Bone marrow (tissue), 2 donors: Measurements from ENCODE around the gene MINPP1.
"Not testable (repeated sequence)": the region's sequence is repeated elsewhere in the genome, so short reads cannot be mapped to it uniquely, and the experiment has no call there.

Experiments used
- DNase-seq, 2 donors: peaks; one replicate each; lab custom pipeline; 2025; lab: John Stamatoyannopoulos, UW

Gene MINPP1, protein sequence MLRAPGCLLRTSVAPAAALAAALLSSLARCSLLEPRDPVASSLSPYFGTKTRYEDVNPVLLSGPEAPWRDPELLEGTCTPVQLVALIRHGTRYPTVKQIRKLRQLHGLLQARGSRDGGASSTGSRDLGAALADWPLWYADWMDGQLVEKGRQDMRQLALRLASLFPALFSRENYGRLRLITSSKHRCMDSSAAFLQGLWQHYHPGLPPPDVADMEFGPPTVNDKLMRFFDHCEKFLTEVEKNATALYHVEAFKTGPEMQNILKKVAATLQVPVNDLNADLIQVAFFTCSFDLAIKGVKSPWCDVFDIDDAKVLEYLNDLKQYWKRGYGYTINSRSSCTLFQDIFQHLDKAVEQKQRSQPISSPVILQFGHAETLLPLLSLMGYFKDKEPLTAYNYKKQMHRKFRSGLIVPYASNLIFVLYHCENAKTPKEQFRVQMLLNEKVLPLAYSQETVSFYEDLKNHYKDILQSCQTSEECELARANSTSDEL

DNA sequence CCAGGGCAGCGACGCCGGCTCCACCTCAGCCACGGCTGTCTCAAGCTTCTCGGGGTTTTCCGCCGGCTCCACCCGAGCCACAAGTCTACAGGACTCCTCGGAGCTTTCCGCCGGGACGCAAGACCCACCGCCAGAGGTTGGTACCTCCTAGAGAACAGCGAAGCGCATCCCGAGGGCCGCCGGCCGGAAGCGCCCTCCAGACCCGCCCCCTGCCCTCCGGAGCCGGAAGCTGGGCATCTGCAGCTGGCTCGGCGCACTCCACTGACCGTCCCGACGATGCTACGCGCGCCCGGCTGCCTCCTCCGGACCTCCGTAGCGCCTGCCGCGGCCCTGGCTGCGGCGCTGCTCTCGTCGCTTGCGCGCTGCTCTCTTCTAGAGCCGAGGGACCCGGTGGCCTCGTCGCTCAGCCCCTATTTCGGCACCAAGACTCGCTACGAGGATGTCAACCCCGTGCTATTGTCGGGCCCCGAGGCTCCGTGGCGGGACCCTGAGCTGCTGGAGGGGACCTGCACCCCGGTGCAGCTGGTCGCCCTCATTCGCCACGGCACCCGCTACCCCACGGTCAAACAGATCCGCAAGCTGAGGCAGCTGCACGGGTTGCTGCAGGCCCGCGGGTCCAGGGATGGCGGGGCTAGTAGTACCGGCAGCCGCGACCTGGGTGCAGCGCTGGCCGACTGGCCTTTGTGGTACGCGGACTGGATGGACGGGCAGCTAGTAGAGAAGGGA lies at the start of gene MINPP1:
Gene MINPP1, plus strand, starts transcription at position 254 of the 726 bp plus-strand sequence. Its CDS starts 23 bp downstream, at position 277.
- DNase-seq: peak; percentile 22 to 61

DNA sequence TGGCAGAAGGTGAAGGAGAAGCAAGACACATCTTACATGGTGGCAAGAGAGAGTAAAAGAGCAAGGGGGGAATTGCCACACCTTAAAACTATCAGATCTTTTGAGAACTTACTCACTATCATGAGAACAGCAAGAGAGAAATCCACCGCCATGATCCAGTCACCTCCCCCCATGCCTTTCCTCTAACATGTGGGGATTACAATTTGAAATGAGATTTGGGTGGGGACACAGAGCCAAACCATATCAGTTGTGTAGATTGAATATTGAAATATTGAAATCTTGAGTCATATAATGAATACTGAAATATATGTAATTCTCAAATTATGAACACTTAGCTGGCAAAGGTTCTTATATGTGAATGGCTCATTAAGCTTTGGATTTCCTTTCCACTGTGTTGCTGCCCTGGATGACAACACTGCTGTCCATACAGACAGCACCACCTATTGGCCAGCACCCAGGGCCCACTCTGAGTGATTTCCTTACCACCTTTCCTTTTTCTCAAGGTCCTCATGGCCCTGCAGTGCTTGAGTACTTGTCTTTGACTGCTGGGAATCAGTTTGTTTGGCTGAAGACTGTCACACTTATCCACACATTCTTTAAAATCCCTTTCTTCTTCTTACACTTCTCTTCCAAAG lies 48.0 kb upstream of the MINPP1 start:
- DNase-seq: not testable (repeated sequence)

DNA sequence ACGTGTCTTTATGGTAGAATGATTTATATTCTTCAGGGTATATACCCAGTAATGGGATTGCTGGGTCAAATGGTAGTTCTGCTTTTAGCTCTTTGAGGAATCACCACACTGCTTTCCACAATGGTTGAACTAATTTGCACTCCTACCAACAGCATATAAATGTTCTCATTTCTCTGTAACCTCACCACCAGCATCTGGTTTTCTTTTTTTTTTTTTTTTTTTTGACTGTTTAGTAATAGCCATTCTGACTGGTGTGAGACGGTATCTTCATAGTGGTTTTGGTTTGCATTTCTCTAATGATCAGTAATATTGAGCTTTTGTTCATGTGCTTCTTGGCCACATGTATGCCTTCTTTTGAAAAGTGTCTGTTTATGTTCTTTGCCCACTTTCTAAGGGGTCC lies 42.9 kb upstream of the MINPP1 start:
- not testable (repeated sequence) for DNase-seq

DNA sequence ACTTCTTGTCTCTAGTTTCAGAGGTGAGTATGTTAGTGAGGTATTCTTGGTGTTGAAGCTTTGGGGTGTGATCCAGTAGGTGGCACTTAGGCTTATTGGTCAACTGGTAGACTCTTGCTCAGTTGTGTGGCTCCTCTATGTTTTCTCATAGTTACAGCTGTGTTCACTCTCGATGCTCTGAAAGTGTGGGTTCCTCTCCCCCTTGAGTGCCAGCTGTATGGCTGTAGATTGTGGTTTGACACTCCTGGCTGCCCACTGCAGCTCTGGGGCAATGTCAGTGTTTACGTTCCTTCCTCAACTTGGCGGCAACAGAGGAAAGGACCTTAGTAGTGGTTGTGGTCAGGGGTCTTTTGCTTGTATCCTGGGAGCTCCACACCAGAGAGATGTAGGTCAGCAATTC lies 37.8 kb upstream of the MINPP1 start:
- not testable (repeated sequence) for DNase-seq

DNA sequence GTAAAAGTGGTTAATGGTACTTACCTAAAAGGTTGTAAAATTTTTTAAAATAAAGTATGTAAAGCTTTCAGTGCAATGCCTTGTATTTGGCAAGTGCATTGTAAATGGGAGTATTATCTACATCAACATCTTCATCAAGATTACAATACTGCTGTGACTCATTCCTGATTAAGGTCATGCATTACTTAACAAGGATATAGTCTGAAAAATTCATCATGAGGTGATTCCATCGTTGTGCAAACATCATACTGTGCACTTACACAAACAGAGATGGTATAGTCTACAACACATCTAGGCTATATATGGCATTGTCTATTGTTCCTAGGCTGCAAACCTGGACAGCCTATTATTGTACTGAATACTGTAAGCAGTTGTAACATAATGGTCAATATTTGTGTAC lies 16.0 kb upstream of the MINPP1 start:
- DNase-seq: not testable (repeated sequence)

DNA sequence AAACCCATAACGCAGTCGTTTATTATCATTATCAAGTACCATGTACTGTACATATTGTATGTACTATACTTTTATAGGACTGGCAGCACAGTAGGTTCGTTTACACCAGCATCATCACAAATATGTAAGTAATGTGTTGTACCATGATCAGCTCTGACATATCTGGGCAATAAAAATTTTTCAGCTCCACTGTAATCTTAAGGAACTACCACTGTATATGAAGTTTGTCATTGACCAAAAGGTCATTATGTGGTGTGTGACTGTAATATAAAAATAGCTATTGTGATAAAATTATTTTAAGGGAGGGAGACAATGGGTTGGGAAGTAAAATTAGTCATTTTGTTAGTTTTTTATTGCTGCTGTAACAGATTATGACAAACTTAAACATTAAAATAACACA lies 14.4 kb upstream of the MINPP1 start:
- not testable (repeated sequence) for DNase-seq

DNA sequence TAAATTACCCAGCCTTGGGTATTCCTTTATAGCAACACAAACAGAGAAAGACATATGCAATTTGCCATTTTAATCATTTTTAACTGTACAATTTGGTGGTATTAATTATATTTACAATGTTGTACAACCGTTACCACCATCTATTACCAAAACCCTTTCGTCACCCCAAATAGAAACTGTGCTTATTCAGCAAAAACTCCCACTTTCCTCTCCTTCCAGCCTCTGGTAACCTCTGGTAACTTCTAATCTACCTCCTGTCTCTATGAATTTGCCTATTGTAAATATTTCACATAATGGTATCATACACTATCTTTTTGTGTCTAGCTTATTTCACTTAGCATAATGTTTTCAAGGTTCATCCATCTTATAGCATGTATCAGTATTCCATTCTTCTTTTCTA lies 12.2 kb upstream of the MINPP1 start:
- not testable (repeated sequence) for DNase-seq

DNA sequence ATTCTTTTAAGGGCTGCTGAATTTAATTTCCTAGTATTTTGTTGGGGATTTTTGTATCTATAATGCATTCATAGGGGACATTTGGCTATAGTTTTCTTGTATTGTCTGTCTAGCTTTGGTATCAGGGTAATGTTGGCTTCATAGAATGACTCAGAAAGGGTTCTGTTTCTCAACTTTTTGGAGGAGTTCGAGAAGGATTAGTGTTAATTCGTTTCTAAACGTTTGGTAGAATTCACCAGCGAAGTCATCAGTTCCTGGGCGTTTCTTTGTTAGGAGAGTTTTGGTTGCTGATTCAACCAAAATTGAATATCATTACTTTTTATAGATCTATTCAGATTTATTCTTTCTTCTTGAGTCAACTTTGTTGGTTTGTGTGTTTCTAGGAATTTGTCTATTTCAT lies 9.2 kb upstream of the MINPP1 start:
- not testable (repeated sequence) for DNase-seq

DNA sequence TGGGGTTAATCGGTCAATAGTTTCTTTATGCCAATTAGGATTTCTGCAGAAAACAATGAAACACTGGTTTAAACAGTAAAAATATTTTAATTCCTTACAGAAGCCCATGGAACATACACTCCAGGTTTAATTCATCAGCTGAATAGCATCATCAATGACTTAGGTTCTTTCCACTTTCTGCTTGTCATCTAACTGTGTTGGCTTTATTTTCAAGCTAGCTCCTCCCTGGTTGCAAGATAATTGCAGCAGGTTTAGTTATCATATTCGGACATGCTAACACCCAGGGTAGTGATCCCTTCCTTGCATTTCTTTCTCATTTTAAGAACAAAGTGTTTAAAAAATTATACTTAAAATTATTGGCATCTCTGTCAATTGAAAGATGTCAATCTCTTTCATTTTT lies 7.3 kb upstream of the MINPP1 start:
- not testable (repeated sequence) for DNase-seq

DNA sequence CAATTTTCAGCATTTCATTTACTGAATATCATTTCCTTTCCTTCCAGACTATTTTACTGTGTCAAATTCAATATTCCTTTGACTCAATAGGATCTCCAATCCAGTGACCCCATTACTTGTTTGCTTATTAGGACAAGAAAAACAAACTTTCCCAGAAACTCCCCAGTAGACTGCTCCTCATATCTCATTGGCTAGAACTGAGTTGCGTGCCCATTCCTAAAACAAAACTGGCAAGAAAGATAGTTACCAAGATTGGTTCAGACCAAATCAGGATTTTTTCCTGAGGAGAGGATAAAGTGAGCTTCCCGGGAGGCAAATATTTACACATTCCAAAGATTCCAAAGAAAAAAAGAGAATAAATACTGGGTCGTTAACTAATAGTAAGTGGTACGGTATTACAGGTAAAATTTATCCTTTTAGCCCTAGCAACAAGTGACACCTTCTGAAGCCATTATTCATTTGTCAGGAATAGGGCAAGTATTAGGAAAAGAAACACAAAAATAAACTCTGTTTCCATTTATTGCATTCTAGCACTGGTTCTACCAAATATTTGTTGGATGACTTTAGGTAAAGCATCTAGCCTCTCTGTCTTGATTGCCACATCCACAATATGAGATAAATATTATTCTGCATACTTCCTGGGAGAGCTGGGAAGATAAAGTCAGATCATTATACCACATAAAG lies 6.4 kb upstream of the MINPP1 start:
- not testable (repeated sequence) for DNase-seq

DNA sequence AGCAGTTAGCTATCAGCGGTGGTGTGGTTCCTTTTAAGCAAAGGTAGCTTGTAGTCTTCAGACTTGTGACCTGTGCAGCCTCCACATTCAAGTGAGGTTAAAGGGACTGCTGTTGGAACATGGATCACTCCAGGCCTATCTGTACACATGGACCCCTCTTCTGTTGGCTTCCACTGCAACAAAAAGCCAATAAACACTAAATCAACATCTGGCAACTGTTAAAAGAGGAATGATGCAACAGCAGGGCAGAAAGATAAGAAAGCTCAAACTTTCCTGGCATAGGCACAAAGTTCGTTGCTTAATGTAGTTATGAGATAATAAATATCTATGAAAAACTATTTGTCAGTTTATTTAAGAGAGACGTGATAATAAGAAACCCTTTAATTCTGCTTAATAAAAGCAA lies 4.0 kb upstream of the MINPP1 start:
- DNase-seq: no peak

DNA sequence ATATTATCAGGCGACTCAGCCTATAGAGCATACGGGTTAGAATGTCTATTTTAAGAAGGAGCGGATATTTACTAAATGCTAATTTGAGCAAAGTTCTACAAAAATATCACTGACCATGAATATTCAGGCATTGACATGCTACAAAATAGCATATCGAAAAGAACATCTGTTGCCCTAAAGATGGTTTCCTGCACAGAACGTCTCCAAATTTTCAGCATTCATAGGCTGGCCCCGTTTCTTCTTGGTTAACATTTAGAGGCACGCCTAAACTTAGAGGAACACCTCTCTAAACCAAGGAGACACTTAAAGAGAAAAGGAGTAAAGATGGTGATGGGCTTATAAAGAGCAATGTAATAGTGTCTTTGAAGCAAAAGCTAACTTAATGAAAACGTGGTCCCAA lies 1.3 kb upstream of the MINPP1 start:
- no peak for DNase-seq

DNA sequence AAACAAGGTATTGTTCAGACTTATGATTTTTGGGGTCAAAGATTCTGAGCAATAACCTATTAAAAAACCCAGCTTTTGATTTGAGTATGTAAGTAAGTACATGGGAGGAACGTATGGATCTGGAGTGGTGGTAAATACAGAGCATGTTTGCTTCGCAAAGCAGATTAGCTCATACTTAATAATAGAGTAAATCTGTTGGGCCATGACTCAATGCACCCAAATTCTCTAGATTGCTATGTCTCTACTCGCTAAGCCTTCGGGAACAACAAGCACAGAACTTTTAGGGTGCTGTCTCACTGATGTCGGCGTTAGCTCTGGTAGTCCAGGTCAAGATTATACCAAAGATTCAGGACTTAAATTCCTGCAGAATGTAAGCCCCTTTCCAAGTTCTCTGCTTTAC lies 807 bp upstream of the MINPP1 start:
- no peak for DNase-seq

DNA sequence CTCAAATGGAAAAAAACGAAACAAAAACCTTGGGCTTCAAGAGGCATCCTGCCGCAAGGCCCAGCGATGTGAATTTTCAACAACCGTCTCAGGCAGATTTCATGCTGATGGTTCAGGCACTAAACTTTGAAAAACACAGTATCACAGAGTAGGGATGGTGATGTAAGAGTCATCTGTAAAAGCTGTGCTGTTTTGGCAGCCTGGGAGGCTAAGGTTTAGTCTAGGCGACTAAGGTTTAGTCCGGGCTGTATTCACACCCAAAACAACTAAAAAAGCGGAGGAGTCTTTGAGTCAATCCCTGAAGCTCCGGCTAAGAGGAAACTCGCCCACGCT lies 420 bp upstream of the MINPP1 start:
- no peak for DNase-seq

DNA sequence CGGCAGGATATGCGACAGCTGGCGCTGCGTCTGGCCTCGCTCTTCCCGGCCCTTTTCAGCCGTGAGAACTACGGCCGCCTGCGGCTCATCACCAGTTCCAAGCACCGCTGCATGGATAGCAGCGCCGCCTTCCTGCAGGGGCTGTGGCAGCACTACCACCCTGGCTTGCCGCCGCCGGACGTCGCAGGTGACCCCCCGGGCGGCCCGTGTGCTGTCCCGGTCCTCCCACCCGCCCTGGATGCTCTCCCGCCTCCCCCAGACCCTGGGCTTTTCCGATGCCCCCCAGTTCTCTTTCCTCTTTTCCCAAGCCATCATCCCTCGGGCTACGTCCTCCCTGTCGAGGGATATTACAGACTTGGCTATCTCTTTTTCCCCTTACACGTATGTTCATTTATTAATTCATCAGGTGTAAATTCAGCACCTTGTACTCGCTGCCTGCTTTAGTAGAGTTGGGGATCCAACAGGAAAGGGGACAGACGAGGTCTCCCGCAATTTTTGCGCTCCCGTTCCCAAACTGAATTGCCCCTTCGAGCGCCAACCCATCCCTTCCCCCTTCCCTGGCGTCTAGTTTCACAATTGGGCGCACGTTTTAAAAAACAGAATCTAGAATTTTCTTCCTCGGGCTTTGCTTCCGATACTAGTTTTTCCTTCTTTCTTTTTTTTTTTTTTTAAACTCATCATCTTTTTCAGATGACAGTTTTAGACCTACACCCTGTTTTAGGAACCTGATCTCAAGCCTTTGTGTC lies 846 bp downstream of the MINPP1 start:
- peak in 1 of 2 donors; percentile 52 for DNase-seq

DNA sequence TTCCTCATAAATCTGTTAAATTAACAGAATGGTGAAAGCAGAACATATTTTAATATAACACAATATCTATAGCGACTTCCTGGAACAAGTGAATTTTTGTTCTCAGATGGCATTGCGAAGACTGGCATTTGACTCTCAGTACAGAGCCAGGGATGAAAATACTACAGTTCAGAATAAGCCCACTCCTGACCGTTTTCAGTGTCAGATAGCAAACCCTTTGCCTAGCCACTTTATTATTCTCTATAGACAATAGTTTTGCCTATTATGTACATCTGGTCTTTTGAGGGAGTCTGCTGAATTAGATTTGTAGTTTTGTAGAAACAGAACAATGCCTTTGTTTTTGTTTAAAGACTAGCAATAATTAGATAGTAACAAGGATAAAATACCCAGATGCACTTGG lies 2.3 kb downstream of the MINPP1 start:
- no peak for DNase-seq

DNA sequence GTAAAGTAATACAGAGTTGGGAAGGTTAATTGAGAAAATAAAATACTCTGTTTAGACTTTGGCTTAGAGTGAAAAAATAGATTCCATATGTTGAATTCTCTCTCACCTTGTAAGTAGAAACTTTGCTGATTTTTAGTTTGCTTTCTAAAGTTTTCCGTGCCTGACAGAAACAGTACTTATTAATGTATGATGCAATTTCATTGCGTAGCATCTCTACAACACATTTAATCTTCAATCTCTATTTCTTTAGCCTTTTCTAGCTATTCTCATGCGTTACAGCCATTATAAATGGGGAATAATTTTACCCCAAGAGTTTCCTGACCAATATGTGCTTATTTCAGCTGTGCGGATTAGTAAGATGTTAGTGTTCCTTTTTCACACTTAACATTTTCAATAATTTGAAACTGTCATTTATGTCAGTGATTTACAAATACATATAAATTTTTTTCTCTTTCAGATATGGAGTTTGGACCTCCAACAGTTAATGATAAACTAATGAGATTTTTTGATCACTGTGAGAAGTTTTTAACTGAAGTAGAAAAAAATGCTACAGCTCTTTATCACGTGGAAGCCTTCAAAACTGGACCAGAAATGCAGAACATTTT lies 3.3 kb downstream of the MINPP1 start:
- DNase-seq: no peak

DNA sequence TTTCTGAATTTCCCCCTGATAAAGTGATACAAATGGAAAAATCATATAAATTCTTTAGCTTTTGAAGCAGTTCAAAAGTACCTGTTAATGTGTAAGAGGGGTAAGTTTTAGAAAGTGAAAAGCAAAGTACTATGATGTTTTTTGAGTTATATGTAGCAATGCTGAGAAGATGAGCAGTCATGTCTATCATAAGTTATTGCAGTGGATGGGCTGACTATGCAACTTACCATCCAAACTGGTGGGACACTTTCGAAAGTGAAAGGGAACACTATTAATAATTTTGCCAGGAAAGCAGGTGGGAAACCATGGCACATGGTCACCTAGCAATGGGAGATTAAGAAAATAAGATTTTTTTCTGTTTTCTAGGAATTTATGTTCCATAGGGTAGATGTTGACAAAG lies 4.1 kb downstream of the MINPP1 start:
- DNase-seq: no peak

DNA sequence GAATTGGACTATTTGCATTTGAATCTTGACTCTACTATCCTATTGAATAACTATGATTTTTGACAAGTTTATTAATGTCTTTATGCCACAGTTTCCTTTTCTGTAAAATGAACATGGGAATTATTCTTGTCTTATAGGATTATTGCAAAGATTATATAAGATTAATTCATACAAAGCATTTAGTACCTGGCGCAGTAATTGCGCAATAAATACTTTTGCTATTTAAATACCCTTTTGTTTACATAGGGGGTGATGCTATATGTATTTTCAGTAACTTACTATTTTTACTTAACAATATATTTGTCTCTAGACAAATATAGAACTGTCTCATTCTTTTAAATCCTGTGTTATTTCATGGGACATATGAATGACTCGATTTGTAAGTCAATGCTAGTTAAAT lies 5.3 kb downstream of the MINPP1 start:
- DNase-seq: no peak

DNA sequence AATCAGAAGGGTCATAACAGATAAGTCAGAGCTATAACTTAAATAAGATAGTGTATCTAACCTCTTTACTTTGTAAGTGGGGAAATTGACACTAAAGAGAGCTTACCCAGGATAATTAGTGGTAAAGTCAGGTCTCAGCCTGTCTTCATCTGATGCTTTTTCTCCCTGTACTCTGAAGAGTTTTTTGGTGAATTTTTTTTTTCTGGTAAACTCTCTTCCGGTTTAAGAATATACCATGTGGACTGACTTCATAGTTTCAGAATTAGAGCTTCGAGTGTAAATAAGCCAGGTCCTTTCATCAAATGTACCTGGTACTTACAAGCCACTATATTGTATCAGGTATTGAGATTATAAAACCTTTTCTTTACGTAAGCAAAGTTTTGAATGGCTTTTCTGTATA lies 6.8 kb downstream of the MINPP1 start:
- no peak for DNase-seq

DNA sequence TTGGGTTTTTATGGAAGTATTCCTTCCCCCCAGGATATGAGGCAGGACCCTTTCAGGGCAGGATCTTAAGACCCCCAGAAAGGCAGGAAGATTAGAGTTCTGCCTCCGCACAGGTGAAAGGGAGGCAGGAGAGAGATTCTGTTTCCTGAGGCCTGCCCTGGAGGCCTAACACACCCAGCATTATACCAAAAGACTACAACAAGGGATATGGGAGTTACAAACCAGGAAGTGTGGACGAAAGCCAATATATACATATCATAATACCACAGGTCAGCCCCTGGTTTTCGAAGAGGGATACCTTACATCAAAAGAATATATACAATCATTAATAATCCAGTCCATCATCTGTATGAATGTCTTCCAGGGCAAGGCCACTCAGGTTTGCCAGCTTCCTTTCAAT lies 14.2 kb downstream of the MINPP1 start:
- no peak for DNase-seq
